Fibroblast of the aortic adventitia (primary cell): ENCODE results near the gene MEIS1. TPM values are rescaled to one million over a fixed set of nuclear protein-coding genes. Genes with fewer than 3 reads are reported as not detected.
A peak's percentile ranks its signal among the peaks of the same experiment; 100 is the strongest.

Experiments
- DNase-seq: peaks from one replicate; pipeline ENCODE4 v3.0.0-alpha.2; 2010; ENCODE audit warnings: low read depth
- H3K4me3 ChIP-seq: 2 replicates; pipeline ENCODE4 v1.5.1; 2011; ENCODE audit warnings: low read depth, mild to moderate bottlenecking, control low read depth, low read length, moderate library complexity
- total RNA-seq: library from RNA; depleted of rRNA; stranded (reverse); fragments of >200 nt; gene quantifications from 2 replicates; pipeline ENCODE4 v1.2.3, GENCODE V29; 2012; ENCODE audit warnings: low replicate concordance
- TF ChIP-seq, protein P1 (sequence below): IDR thresholded peaks from 2 replicates; pipeline ENCODE4 v1.5.1; 2011; ENCODE audit warnings: mild to moderate bottlenecking, low read length, control low read depth, inconsistent platforms; ENCODE audit not compliant: insufficient read depth

Gene MEIS1
- total RNA-seq, 1 donor: 78.2 TPM

DNA sequence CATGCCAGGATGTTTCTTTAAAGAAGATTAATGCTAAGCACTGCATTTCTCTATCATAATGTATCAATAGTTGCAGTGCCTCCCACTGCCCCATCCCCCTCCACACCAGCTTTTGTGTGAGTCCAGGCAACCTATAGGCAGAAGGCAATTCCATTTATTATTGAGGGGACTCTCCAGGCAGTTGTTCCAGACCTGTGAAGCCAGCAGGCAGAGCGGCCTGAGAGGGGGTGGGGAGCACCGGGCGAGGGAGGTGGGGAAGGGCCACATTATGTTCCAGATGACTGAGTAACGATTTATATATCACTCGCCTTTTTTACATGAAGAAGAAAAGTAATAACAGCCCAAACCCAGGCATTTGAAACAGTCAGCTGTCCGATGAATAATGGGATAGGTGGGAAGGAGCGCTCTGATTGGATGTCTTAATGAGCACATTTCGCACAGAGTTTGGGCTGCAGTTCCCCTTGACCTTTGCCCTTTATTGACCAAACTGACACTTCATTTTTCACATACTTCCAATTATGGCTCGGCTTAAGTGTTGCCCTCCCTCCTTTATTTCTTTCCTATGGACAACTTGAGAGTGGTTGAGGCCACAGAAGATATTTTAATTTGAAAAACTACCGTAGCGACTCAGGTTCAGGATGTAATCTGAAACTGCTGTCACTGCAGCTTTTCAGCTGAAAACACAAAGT is 34.4 kb downstream of the MEIS1 start:
- TF ChIP-seq, protein P1, sequence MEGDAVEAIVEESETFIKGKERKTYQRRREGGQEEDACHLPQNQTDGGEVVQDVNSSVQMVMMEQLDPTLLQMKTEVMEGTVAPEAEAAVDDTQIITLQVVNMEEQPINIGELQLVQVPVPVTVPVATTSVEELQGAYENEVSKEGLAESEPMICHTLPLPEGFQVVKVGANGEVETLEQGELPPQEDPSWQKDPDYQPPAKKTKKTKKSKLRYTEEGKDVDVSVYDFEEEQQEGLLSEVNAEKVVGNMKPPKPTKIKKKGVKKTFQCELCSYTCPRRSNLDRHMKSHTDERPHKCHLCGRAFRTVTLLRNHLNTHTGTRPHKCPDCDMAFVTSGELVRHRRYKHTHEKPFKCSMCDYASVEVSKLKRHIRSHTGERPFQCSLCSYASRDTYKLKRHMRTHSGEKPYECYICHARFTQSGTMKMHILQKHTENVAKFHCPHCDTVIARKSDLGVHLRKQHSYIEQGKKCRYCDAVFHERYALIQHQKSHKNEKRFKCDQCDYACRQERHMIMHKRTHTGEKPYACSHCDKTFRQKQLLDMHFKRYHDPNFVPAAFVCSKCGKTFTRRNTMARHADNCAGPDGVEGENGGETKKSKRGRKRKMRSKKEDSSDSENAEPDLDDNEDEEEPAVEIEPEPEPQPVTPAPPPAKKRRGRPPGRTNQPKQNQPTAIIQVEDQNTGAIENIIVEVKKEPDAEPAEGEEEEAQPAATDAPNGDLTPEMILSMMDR: no peak
- no peak overlapping the region for H3K4me3 ChIP-seq
- no peak for DNase-seq

DNA sequence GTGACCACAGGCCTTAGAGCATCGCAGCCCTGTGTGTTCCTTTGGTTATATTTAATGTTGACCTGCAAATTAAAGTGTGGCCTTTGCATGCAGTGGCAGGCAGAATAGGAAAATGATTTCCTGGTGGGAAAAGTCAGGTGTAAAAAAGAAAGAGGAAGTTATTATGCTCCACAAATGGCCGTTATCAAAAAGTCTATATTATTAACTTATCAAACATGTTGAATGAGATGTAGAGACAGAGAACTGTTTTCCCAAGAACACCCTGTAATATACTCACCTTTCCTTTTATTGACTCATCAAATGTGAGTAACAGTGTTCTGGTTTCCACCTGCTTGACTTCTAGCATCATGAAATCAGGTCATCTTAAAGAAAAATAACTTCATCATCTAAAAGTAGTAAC is 35.3 kb downstream of the MEIS1 start:
- no peak for DNase-seq
- TF ChIP-seq, protein P1: no peak

DNA sequence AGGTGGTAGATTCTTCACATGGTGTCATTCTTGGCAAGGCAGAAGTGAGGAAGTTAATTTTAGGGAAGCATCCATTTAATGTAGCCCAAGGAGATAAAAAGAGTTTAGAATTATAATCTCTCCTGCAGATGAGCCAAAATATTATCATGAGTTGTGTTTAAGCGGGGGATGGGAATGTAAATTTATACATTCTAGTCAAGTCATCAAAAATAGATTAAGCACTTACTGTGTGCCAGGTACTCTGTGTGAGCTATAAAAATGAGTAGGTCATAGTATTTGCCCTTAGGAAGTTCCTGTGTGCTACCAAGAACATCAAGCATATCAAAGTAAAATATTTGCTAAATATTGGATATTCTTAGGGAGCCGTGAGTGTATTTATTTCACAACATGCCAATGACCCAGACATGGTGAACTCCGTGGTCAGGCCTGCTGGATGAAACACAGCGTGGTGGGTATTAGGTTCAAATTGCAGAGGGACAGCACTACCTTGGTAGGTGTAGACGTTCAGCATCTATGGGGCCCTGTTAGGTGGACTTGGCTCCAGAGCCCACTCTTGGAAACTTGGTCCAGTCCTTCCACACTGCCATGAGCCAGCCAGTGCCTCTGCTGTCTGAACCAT is 37.4 kb downstream of the MEIS1 start:
- DNase-seq: no peak
- TF ChIP-seq, protein P1: no peak
- no peak overlapping the region for H3K4me3 ChIP-seq

More for the DNA sequence above, 35.3 kb downstream of the MEIS1 start:
- H3K4me3 ChIP-seq: no peak overlapping the region

DNA sequence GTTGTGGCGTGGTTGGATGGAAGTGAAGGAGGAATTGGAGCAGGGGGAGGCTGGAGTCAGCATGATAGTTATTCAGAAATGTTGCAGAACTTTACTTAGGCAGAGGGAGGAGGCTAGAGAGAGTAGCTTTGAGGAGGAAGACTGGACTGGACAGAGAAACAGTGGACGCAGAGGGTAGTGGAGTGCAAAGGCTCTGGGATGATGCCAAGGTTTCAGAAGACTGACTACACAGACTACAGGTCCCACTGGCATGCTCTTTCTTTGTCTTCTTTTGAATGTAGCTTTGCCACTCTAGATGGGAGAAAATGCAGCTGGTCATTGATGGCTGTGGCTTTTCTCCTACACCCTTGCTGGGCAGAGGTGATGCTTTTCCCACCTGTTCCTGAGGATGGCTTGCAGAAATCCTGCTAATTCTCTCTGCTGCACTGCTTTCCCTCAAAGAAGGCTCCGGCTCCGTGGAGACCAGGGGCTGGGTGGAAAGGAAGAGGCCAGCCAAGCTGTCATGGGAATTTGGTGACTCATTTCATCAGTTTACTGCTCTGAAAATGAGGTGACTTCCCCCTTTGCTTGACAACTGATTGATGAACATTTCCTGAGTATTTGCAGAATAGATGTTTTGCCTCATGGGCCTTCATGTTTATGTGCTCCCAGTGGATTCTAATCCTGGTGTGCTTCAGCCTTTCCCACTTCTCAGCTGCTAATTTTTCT is 42.4 kb downstream of the MEIS1 start:
- TF ChIP-seq, protein P1: no peak
- DNase-seq: peak; percentile 51
- no peak overlapping the region for H3K4me3 ChIP-seq

DNA sequence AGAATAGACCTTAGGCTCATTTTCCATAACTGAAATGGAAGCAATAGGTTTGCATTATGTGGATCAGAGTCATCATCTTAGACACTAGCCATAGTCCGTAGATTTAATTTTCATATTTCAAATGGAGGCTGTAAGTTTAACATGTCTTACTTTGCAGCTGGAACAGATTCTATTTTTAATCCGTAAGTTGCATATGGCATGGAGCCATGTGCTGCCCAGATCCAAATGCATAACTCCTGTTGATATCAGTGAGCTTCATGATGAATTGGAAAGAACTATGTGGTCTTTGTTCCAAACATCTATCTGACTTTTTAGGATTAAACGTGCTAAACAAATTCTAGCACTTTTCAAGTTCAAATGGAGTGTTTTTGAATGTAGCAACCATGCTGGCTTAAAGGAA is 43.4 kb downstream of the MEIS1 start:
- no peak overlapping the region for H3K4me3 ChIP-seq
- TF ChIP-seq, protein P1: no peak
- peak; percentile 74 for DNase-seq

DNA sequence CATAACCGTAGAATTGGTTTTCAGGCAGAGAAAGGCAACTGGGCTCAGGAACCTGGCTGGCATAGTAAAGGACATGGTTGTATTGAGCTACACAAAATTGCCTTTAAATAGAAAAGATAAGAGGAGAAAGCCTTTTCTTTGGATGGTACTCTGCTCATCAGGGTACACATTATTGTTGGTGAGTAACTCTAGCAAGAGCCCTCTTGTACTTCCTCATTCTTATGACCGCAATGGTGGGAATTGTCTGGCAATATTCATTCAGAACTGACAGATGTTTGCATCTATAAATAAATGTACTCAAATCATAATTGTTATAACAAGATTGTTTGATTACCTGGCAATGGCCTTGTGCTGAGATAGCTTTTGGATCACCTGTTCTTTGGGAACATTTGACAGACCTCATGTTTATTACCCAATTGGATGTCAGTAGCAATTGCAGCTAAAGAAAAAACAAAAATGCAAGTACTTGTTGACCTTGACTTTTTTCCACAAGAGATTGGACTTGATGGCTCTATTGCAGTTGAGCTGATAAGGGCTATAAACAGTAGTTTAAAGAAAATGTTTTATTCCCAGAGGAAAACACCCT is 43.9 kb downstream of the MEIS1 start:
- no peak overlapping the region for H3K4me3 ChIP-seq
- DNase-seq: no peak
- TF ChIP-seq, protein P1: no peak
